SK-N-SH (cell line): Measurements from ENCODE around the gene PCBP3. TPM values are rescaled to one million over a fixed set of nuclear protein-coding genes. Genes with fewer than 3 reads are reported as not detected.
A peak's percentile ranks its signal among the peaks of the same experiment; 100 is the strongest.

ENCODE experiments used
- CTCF ChIA-PET: fragments of 300-600, 350-600 bp; formaldehyde crosslinking; extraction: SDS; loops from one replicate; lab custom pipeline; 2021; lab: Yijun Ruan, JAX
- POLR2A ChIA-PET: fragments of 350-600 bp; sonication (Branson Sonifier 250); formaldehyde crosslinking; extraction: SDS; loops from one replicate; lab custom pipeline; 2020; ENCODE audit warnings: antibody characterized with exemption, inconsistent platforms; lab: Yijun Ruan, JAX
- DNase-seq: peaks from one replicate; pipeline ENCODE4 v3.0.0; 2012
- H2AFZ ChIP-seq: fragments of 200-600 bp; sonication (generic); 2 replicates; pipeline ENCODE4 v1.8.1; 2016; ENCODE audit warnings: antibody characterized with exemption, mild to moderate bottlenecking, low read depth
- H3F3A ChIP-seq: fragments of 200-600 bp; sonication (generic); replicated peaks from 2 replicates; pipeline ENCODE3; 2016; ENCODE audit warnings: antibody characterized with exemption, mild to moderate bottlenecking; ENCODE audit not compliant: insufficient read depth
- H3K27ac ChIP-seq, 2 experiments: fragments of 200-500 bp in 1 of 2; fragments of 200-600 bp in 1 of 2; sonication (Bioruptor generic) in 1 of 2; sonication (generic), shearing (Covaris generic) in 1 of 2; 2 replicates each; pipeline versions ENCODE4 v1.5.1 to v1.6.1; 2014 to 2016; ENCODE audit warnings: low read depth in 2 of 2, inconsistent platforms in 1 of 2, low read length in 1 of 2, mild to moderate bottlenecking in 1 of 2, mixed read lengths in 1 of 2
- H3K27me3 ChIP-seq: fragments of 200-600 bp; sonication (generic), shearing (Covaris generic); 2 replicates; pipeline ENCODE4 v1.6.1; 2016; ENCODE audit warnings: mixed run types; ENCODE audit not compliant: insufficient read depth
- H3K36me3 ChIP-seq, 2 experiments: fragments of 200-500 bp in 1 of 2; fragments of 200-600 bp in 1 of 2; sonication (Bioruptor generic) in 1 of 2; sonication (generic) in 1 of 2; replicated peaks in 1 of 2; 2 replicates each; pipeline versions ENCODE3 to v1.5.1; 2014 to 2016; ENCODE audit warnings: low read length in 1 of 2, mild to moderate bottlenecking in 1 of 2; ENCODE audit not compliant: insufficient read depth in 2 of 2, control insufficient read depth in 1 of 2
- H3K4me1 ChIP-seq, 2 experiments: fragments of 200-500 bp in 1 of 2; fragments of 200-600 bp in 1 of 2; sonication (Bioruptor generic) in 1 of 2; sonication (generic), shearing (Covaris generic) in 1 of 2; 2 replicates each; pipeline versions ENCODE4 v1.5.1 to v1.6.1; 2014 to 2016; ENCODE audit warnings: low read depth in 1 of 2, low read length in 1 of 2, mixed run types in 1 of 2; ENCODE audit not compliant: insufficient read depth in 2 of 2, control insufficient read depth in 1 of 2
- H3K4me2 ChIP-seq: fragments of 200-600 bp; sonication (generic), shearing (Covaris generic); 2 replicates; pipeline ENCODE4 v1.6.1; 2017; ENCODE audit warnings: mixed run types
- H3K4me3 ChIP-seq, 2 experiments: fragments of 200-500 bp in 1 of 2; fragments of 200-600 bp in 1 of 2; sonication (Bioruptor generic) in 1 of 2; sonication (generic), shearing (Covaris generic) in 1 of 2; 2 replicates each; pipeline versions ENCODE4 v1.5.1 to v1.8.1; 2014 to 2016; ENCODE audit warnings: low read depth in 2 of 2, inconsistent platforms in 1 of 2, low read length in 1 of 2, mild to moderate bottlenecking in 1 of 2, mixed read lengths in 1 of 2, moderate library complexity in 1 of 2
- H3K79me2 ChIP-seq: fragments of 200-600 bp; sonication (generic); 2 replicates; pipeline ENCODE4 v1.8.1; 2017; ENCODE audit warnings: mild to moderate bottlenecking; ENCODE audit not compliant: insufficient read depth
- H3K9ac ChIP-seq: fragments of 200-600 bp; sonication (generic); 2 replicates; pipeline ENCODE4 v1.6.1; 2017; ENCODE audit warnings: mixed run types
- H3K9me2 ChIP-seq: fragments of 200-600 bp; sonication (generic); 2 replicates; pipeline ENCODE4 v1.6.1; 2017; ENCODE audit warnings: mixed run types
- H3K9me3 ChIP-seq: fragments of 200-600 bp; sonication (generic); 2 replicates; pipeline ENCODE4 v1.6.1; 2017; ENCODE audit warnings: mixed run types, mild to moderate bottlenecking, moderate library complexity
- H4K20me1 ChIP-seq: fragments of 200-600 bp; sonication (generic); 2 replicates; pipeline ENCODE4 v1.6.1; 2017; ENCODE audit warnings: mild to moderate bottlenecking, mixed run types; ENCODE audit not compliant: insufficient read depth
- EP300 ChIP-seq, 2 experiments: IDR thresholded peaks; 2 replicates each; pipeline versions ENCODE4 v1.4.0 to v1.6.1; 2012; ENCODE audit warnings: borderline replicate concordance in 1 of 2, low read depth in 1 of 2, low read length in 1 of 2
- EZH2phosphoT487 ChIP-seq: fragments of 200-600 bp; sonication (generic); IDR thresholded peaks from 2 replicates; pipeline ENCODE4 v1.6.1; 2017; ENCODE audit warnings: low read depth, mixed run types, mild to moderate bottlenecking, antibody characterized with exemption, moderate library complexity, borderline replicate concordance
- FOSL2 ChIP-seq: IDR thresholded peaks from 2 replicates; pipeline ENCODE4 v1.4.0; 2012; ENCODE audit warnings: low read depth, mild to moderate bottlenecking, moderate library complexity, borderline replicate concordance
- FOXJ3 ChIP-seq: sonication (generic); formaldehyde crosslinking; IDR thresholded peaks from 2 replicates; pipeline ENCODE4 v1.5.1; 2020; ENCODE audit warnings: mild to moderate bottlenecking, missing genetic modification reagents
- FOXM1 ChIP-seq: IDR thresholded peaks from 2 replicates; pipeline ENCODE4 v1.4.0; 2012; ENCODE audit warnings: low read depth, mild to moderate bottlenecking
- MXI1 ChIP-seq: IDR thresholded peaks from 2 replicates; pipeline ENCODE4 v1.6.1; 2012; ENCODE audit warnings: mild to moderate bottlenecking, low read depth, low read length, improper control_type of control experiment
- NFIC ChIP-seq: IDR thresholded peaks from 2 replicates; pipeline ENCODE4 v1.4.0; 2012; ENCODE audit warnings: borderline replicate concordance
- RAD21 ChIP-seq: IDR thresholded peaks from 2 replicates; pipeline ENCODE4 v1.6.1; 2012; ENCODE audit warnings: mild to moderate bottlenecking, low read length
- RXRA ChIP-seq: IDR thresholded peaks from 2 replicates; pipeline ENCODE4 v1.4.0; 2012; ENCODE audit warnings: low read depth, mild to moderate bottlenecking, borderline replicate concordance
- SMC3 ChIP-seq: IDR thresholded peaks from 2 replicates; pipeline ENCODE4 v1.6.1; 2012; ENCODE audit warnings: low read depth, low read length, improper control_type of control experiment
- TAF1 ChIP-seq: IDR thresholded peaks from 2 replicates; pipeline ENCODE4 v1.6.1; 2012; ENCODE audit warnings: low read depth, mild to moderate bottlenecking, low read length, moderate library complexity, borderline replicate concordance
- TCF12 ChIP-seq: IDR thresholded peaks from 2 replicates; pipeline ENCODE4 v1.4.0; 2012
- YY1 ChIP-seq: IDR thresholded peaks from 2 replicates; pipeline ENCODE4 v1.4.0; 2012; ENCODE audit warnings: low read depth, mild to moderate bottlenecking
- WGBS: methylation state at CpG from one replicate; pipeline ENCODE4 v1.1.6; 2017; ENCODE audit warnings: low lambda C conversion rate; 5-methylcytosine and 5-hydroxymethylcytosine counted together
- polyA plus RNA-seq, 3 experiments: library from polyadenylated mRNA; depleted of rRNA; stranded (reverse); fragments of >200 nt; gene quantifications; 2 replicates each; pipeline ENCODE4 v1.2.3, GENCODE V29; 2012
- TF ChIP-seq, protein P1 (sequence below): fragments of 200-600 bp; sonication (generic); IDR thresholded peaks from 2 replicates; pipeline ENCODE4 v1.6.1; 2017; ENCODE audit warnings: antibody characterized with exemption, mild to moderate bottlenecking, moderate library complexity
- TF ChIP-seq, protein P2 (sequence below): fragments of 150-350 bp; IDR thresholded peaks from 2 replicates; pipeline ENCODE4 v1.6.1; 2017; ENCODE audit warnings: antibody characterized with exemption, low read length, low read depth, borderline replicate concordance
- TF ChIP-seq, protein P3 (sequence below): IDR thresholded peaks from 2 replicates; pipeline ENCODE4 v1.6.1; 2012; ENCODE audit warnings: mild to moderate bottlenecking, low read depth, low read length, moderate library complexity

The PCBP3 gene
- polyA plus RNA-seq, 1 of the 3 experiments (the other 2 are of a cell fraction) = 9.5 TPM

DNA sequence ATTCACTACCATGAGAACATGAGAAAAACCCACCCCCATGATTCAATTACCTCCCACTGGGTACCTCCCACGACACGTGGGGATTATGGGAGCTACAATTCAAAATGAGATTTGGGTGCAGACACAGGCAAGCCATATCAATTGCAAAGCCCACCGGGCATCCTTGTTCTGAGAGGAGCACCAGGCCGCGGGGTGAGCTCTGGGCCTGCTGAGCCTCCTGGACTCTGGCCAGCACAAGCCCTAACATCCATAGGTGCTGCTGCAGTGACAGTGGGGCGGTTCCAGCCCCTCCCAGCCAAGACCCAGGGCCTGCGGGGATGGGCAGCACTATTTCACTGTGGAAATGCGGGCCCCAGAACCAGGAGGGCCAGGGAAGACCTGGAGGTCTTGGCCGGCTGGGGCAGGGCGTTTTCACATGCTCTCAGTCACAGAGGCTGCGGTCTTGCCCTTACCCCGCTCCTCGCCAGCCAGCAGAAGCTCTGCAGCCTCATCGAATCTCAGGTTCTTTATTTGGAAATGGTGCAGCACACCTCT, 103.8 kb downstream of the PCBP3 start:
- 63% methylated on average over 2 of the region's 14 CpGs for WGBS
- Histone ChIP-seq H3K9me3 (no peaks in the 10 kb centered on the region), H3K79me2 (no peaks in the 10 kb centered on the region), H3K4me3 (peak overlapping the region; percentile 24 to 29; a peak in 2 of 4 replicates), H4K20me1 (no peaks in the 10 kb centered on the region; the same call in 1 of the 2 replicates), H3F3A (peaks cover 4% of the 10 kb centered on the region), H3K4me2 (peak overlapping the region; percentile 77), H3K36me3 (peaks cover 0 to 6% of the 10 kb centered on the region in 2 experiments), H3K4me1 (peaks cover 13 to 57% of the 10 kb centered on the region in 2 experiments), H3K27ac (peak overlapping the region; percentile 70 to 96), H2AFZ (peak overlapping the region; percentile 18; the same call in 1 of the 2 replicates), H3K9ac (peak overlapping the region; percentile 20; the same call in 1 of the 2 replicates), H3K9me2 (no peaks in the 10 kb centered on the region), H3K27me3 (no peaks in the 10 kb centered on the region)
- POLR2A ChIA-PET = interaction anchor here (1.2 to 1.4 kb wide), 3 partner anchors 11 to 191 kb away, joined by 3 read pairs; no protein-coding TSS in a partner anchor
- TF ChIP-seq EP300 (IDR thresholded peaks at IDR 0.05; ENCODE audit: borderline replicate concordance in 1 of 2, low read depth in 1 of 2, low read length in 1 of 2) (no peak), EZH2phosphoT487 (no peak), RAD21 (no peak), TAF1 (no peak), MXI1 (peak; percentile 21; the same call in 1 of the 2 replicates), NFIC (peak; percentile 39; the same call in 1 of the 2 replicates), TCF12 (no peak), YY1 (0 out of 2 replicates have a peak, but pooled peaks have one; percentile 31)
- TF ChIP-seq, protein P1, sequence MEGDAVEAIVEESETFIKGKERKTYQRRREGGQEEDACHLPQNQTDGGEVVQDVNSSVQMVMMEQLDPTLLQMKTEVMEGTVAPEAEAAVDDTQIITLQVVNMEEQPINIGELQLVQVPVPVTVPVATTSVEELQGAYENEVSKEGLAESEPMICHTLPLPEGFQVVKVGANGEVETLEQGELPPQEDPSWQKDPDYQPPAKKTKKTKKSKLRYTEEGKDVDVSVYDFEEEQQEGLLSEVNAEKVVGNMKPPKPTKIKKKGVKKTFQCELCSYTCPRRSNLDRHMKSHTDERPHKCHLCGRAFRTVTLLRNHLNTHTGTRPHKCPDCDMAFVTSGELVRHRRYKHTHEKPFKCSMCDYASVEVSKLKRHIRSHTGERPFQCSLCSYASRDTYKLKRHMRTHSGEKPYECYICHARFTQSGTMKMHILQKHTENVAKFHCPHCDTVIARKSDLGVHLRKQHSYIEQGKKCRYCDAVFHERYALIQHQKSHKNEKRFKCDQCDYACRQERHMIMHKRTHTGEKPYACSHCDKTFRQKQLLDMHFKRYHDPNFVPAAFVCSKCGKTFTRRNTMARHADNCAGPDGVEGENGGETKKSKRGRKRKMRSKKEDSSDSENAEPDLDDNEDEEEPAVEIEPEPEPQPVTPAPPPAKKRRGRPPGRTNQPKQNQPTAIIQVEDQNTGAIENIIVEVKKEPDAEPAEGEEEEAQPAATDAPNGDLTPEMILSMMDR = no peak
- TF ChIP-seq, protein P2, sequence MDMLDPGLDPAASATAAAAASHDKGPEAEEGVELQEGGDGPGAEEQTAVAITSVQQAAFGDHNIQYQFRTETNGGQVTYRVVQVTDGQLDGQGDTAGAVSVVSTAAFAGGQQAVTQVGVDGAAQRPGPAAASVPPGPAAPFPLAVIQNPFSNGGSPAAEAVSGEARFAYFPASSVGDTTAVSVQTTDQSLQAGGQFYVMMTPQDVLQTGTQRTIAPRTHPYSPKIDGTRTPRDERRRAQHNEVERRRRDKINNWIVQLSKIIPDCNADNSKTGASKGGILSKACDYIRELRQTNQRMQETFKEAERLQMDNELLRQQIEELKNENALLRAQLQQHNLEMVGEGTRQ = no peak
- CTCF ChIA-PET = interaction anchor here (0.6 to 2.0 kb wide), 7 partner anchors 13 to 191 kb away, joined by 3 to 12 read pairs (median 5); no protein-coding TSS in a partner anchor
- DNase-seq = peak; percentile 73

DNA sequence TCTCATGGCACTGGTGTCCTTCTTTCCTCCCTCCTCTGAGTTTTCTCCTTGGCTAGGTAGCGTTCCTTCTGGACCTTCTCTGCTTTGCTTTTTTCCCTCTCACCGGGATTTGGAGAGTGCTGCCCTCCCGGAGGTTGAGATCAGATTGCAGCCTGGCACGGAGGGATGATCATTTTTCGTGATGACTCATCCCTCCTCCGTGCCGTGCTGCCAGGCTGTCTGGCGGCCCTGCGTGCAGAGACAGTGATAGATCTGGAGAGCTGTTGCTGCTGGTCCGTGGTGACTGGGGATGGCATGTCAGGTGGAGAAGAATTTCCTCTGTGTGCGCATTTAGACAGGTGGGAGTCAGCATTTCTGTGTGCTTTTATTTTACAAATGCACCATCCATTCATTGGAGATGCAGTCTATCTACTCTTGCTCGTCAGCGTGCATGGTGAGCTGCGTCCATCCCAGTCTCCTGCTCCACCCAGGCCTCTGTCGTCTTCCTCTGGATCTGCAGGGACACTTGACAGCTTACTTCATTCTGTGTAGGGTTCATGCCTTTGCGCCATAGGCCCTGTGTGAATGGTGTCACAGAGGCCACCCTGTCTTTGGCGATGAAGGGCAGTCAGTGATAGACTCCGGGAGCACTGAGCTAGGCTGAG, 104.4 kb downstream of the PCBP3 start:
- POLR2A ChIA-PET = interaction anchor here (0.6 to 1.4 kb wide), 4 partner anchors 10 to 192 kb away, joined by 3 to 4 read pairs (median 3); no protein-coding TSS in a partner anchor
- Histone ChIP-seq H3K4me2 (peak overlapping the region; percentile 77), H3F3A (peaks cover 4% of the 10 kb centered on the region), H3K4me3 (peak overlapping the region; percentile 24 to 29; a peak in 1 of 4 replicates), H3K79me2 (no peaks in the 10 kb centered on the region), H2AFZ (peak overlapping the region; percentile 18; the same call in 1 of the 2 replicates), H3K27me3 (no peaks in the 10 kb centered on the region), H3K4me1 (peaks cover 13 to 55% of the 10 kb centered on the region in 2 experiments), H3K9ac (no peak overlapping the region; the same call in 1 of the 2 replicates), H3K9me3 (no peaks in the 10 kb centered on the region), H3K27ac (peak overlapping the region; percentile 70 to 96), H3K9me2 (no peaks in the 10 kb centered on the region), H4K20me1 (no peaks in the 10 kb centered on the region; the same call in 1 of the 2 replicates), H3K36me3 (peaks cover 0 to 6% of the 10 kb centered on the region in 2 experiments)
- CTCF ChIA-PET = interaction anchor here (0.9 to 2.0 kb wide), 9 partner anchors 14 to 192 kb away, joined by 3 to 12 read pairs (median 4); no protein-coding TSS in a partner anchor
- 29% methylated on average over 18 of the region's 18 CpGs for WGBS
- DNase-seq = peak; percentile 85
- TF ChIP-seq EZH2phosphoT487 (no peak), FOXJ3 (CRISPR knock-in tag) (0 out of 2 replicates have a peak, but pooled peaks have one; percentile 59), RXRA (no peak; the same call in 1 of the 2 replicates), SMC3 (no peak), FOSL2 (peak; percentile 95), FOXM1 (0 out of 2 replicates have a peak, but pooled peaks have one; percentile 38), RAD21 (peak; percentile 49)
- TF ChIP-seq, protein P3, sequence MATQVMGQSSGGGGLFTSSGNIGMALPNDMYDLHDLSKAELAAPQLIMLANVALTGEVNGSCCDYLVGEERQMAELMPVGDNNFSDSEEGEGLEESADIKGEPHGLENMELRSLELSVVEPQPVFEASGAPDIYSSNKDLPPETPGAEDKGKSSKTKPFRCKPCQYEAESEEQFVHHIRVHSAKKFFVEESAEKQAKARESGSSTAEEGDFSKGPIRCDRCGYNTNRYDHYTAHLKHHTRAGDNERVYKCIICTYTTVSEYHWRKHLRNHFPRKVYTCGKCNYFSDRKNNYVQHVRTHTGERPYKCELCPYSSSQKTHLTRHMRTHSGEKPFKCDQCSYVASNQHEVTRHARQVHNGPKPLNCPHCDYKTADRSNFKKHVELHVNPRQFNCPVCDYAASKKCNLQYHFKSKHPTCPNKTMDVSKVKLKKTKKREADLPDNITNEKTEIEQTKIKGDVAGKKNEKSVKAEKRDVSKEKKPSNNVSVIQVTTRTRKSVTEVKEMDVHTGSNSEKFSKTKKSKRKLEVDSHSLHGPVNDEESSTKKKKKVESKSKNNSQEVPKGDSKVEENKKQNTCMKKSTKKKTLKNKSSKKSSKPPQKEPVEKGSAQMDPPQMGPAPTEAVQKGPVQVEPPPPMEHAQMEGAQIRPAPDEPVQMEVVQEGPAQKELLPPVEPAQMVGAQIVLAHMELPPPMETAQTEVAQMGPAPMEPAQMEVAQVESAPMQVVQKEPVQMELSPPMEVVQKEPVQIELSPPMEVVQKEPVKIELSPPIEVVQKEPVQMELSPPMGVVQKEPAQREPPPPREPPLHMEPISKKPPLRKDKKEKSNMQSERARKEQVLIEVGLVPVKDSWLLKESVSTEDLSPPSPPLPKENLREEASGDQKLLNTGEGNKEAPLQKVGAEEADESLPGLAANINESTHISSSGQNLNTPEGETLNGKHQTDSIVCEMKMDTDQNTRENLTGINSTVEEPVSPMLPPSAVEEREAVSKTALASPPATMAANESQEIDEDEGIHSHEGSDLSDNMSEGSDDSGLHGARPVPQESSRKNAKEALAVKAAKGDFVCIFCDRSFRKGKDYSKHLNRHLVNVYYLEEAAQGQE = peak; percentile 42; the same call in 1 of the 2 replicates
- TF ChIP-seq, protein P2 = no peak
